AG04449 (cell line): Measurements from ENCODE around the gene SRPRA.

Experiments
- CTCF ChIA-PET: fragments of 350-600 bp; formaldehyde crosslinking; extraction: SDS; loops from one replicate; lab custom pipeline; 2021; ENCODE audit warnings: antibody characterized with exemption; lab: Yijun Ruan, JAX
- POLR2A ChIA-PET: fragments of 400-600, 350-600 bp; formaldehyde crosslinking; extraction: SDS; loops from one replicate; lab custom pipeline; 2020; ENCODE audit warnings: antibody characterized with exemption, inconsistent platforms; lab: Yijun Ruan, JAX
- DNase-seq: peaks from one replicate; pipeline ENCODE4 v3.0.0-alpha.2; 2010; ENCODE audit warnings: low read depth, low spot score
- H3K4me3 ChIP-seq: 2 replicates; pipeline ENCODE4 v1.5.1; 2011; ENCODE audit warnings: low read depth, mild to moderate bottlenecking, control low read depth, low read length
- CTCF ChIP-seq: IDR thresholded peaks from one replicate; pipeline ENCODE4 v1.5.1; 2011; ENCODE audit warnings: mild to moderate bottlenecking, moderate library complexity, low read length, control low read depth, inconsistent platforms; ENCODE audit not compliant: insufficient read depth; ENCODE audit errors: missing control alignments

SRPRA gene

GRCh38 chr11:126305699-126306098 lies 37.0 kb upstream of the SRPRA start:
- H3K4me3 ChIP-seq = no peak overlapping the region
- CTCF ChIA-PET = interaction anchor here (1.1 to 10.0 kb wide), 6 partner anchors 9 to 302 kb away, joined by 3 to 260 read pairs (median 4); no protein-coding TSS in a partner anchor
- TF ChIP-seq CTCF = no peak
- POLR2A ChIA-PET = no interaction called here
- no peak for DNase-seq

DNA sequence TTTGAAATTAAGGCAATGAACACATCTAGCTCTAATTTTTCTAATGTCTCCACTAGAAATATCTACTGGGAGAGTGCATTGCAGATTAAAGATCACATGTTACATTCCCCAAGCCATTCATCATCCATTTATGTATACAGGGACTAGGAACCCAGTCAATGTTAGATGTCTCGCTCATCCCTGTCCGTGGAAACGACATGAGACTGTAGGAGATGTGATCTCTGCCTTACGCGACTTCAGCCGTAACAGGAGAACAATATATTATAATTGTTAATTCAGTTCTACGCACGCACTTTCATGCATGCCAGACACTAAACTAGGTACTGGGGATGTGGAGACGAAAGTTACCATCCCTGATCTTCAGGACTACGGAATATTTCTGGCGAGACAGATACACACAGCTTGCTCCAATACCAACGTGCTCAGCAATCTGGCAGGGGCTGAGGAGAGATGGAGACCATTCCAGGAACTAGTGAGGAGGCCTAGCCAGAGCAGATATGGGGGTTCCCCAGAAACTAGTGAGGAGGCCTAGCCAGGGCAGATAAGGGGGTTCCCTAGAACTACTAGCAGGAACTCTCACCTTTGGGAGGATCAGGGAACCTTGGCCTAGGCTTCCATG lies 35.9 kb upstream of the SRPRA start:
- ChIA-PET CTCF (interaction anchor here (1.0 to 10.0 kb wide), 6 partner anchors 10 to 179 kb away, joined by 3 to 260 read pairs (median 3); no protein-coding TSS in a partner anchor), POLR2A (interaction anchor here (1.0 kb wide), 4 partner anchors 12 to 127 kb away, joined by 3 to 10 read pairs (median 4); no protein-coding TSS in a partner anchor)
- no peak for DNase-seq
- peak overlapping the region; percentile 91 for H3K4me3 ChIP-seq
- TF ChIP-seq CTCF = no peak

GRCh38 chr11:126303623-126304456 lies 35.1 kb upstream of the SRPRA start, which contains the start of gene DCPS:
TSS of gene DCPS (plus strand) at chr11:126304060. CDS start at chr11:126304081, 21 bp downstream.
- TF ChIP-seq CTCF = no peak
- peak within 1 kb of the TSS; percentile 91 for H3K4me3 ChIP-seq
- DNase-seq = no peak
- ChIA-PET POLR2A (interaction anchor here (1.0 kb wide), 4 partner anchors 11 to 128 kb away, joined by 3 to 10 read pairs (median 4); no protein-coding TSS in a partner anchor), CTCF (interaction anchor here (1.0 to 10.0 kb wide), 5 partner anchors 10 to 179 kb away, joined by 3 to 260 read pairs (median 3); no protein-coding TSS in a partner anchor)

DNA sequence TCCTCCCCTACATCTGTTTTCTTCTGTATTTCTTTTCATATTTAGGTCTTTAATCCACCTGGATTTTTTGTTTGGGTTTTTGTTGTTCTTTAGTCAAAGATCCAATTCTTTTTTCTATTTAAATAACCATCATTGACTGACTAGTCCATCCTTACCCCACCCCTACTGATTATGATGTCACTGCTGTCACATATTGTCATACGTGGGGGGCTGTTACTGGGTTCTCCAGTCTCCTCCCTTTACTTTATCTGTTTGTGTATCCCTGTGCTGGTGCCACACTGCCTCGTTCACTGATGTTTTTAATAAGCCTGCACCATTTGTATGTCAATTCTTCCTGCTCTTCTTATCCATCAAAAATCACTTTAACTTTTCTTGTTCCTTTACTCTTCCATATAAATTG lies 28.3 kb upstream of the SRPRA start:
- no peak for TF ChIP-seq CTCF
- ChIA-PET CTCF (interaction anchor here (0.7 to 1.3 kb wide), 2 partner anchors 13 to 14 kb away, joined by 3 read pairs; no protein-coding TSS in a partner anchor), POLR2A (no interaction called here)
- no peak overlapping the region for H3K4me3 ChIP-seq
- no peak for DNase-seq

GRCh38 chr11:126293726-126294125 lies 25.0 kb upstream of the SRPRA start:
- TF ChIP-seq CTCF = no peak
- no peak for DNase-seq
- ChIA-PET CTCF (interaction anchor here (0.8 to 2.1 kb wide), 4 partner anchors 8 to 187 kb away, joined by 3 to 7 read pairs (median 4); partner anchors contain the start of gene DCPS), POLR2A (interaction anchor here (1.8 kb wide), 1 partner anchor 10 kb away, joined by 5 read pairs; the partner anchor contains the start of gene DCPS)
- H3K4me3 ChIP-seq = no peak overlapping the region

GRCh38 chr11:126290887-126291286 lies 22.2 kb upstream of the SRPRA start:
- ChIA-PET CTCF (interaction anchor here (0.7 to 1.1 kb wide), 3 partner anchors 17 to 24 kb away, joined by 3 read pairs; no protein-coding TSS in a partner anchor), POLR2A (interaction anchor here (1.0 kb wide), 1 partner anchor 13 kb away, joined by 3 read pairs; the partner anchor contains the start of gene DCPS)
- no peak overlapping the region for H3K4me3 ChIP-seq
- DNase-seq = no peak
- no peak for TF ChIP-seq CTCF
